NCI-H2227 treated with DMSO at 0.1 percent for 48 hours (cell line): ENCODE data around the gene KLC4.
"Not testable (repeated sequence)": the region's sequence is repeated elsewhere in the genome, so short reads cannot be mapped to it uniquely, and the experiment has no call there.

Experiments
- DNase-seq: peaks from one replicate; lab custom pipeline; 2025; lab: John Stamatoyannopoulos, UW

The KLC4 gene

GRCh38 chr6:43070028-43070632 is 10.7 kb downstream of the KLC4 start:
- DNase-seq: peak; percentile 38

- no peak for DNase-seq
Measured at GRCh38 chr6:43074847-43075669, 15.6 kb downstream of the KLC4 start.

- peak; percentile 67 for DNase-seq
Measured at GRCh38 chr6:43075670-43076463, 16.4 kb downstream of the KLC4 start, which contains the start of gene PTK7. PTK7 (plus strand) TSS chr6:43076314; CDS start chr6:43076489, 175 bp downstream.

DNA sequence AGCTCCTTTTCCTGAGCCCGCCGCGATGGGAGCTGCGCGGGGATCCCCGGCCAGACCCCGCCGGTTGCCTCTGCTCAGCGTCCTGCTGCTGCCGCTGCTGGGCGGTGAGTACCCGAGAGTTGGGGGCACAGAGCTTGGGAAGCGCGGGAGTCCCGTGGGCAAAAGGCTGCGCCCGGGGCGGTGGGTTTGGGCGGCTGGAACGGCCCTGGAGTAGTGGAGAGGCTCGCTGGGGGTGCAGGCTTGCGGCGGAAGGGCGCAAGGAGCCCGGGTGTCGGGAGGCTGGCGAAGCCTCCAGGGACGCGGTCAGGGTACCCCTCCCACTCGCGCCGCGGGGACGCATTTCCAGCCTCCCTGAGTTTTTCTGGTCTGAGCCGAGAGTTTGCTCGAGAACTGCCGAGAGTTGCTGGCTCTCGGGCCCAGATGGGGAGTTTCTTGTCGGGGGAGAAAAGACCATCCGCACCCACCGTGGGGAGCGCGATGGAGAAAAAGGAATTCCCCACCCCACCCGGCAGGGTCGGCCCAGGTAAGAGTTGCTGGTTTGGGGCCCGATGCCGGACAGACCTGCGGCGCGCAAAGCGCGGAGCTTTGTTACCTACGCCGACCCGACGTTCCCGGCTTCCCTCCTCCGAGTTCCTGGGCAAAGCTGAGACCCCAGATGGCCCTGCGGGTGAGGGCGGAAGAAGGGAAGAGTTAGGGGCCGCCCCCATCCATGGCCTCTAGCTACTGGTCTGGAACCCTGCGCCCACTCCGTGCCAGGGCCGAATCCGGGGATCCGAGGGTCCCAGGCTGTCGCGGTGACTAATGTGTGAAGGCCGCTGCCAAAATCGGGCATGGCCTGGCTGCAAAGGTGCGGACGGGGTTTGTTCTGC is 17.3 kb downstream of the KLC4 start:
- no peak for DNase-seq

GRCh38 chr6:43077333-43077809 is 17.9 kb downstream of the KLC4 start:
- DNase-seq: no peak

- DNase-seq: no peak
Measured at GRCh38 chr6:43077981-43078511, 18.6 kb downstream of the KLC4 start.

DNA sequence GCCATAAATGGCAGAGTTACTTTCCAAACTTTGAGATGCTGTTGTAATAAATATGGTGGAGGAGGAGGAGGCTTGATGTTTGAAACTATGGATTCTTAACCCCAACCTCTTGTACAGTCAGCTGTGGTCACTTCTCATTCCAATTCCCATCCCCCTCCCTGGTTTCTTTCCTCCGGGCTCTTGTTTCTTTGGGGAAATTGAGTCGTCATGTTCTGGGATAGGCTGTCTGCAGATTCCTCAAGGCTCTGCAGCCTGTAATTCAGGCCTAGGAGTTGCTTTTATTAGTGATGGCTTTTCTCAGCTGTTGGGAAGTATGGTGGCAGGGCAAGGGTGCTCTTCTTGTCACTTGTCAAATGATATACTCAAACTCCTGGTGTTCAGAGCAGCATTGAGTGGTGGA is 19.3 kb downstream of the KLC4 start:
- DNase-seq: no peak

- no peak for DNase-seq
Measured at GRCh38 chr6:43081043-43081442, 21.6 kb downstream of the KLC4 start.

DNA sequence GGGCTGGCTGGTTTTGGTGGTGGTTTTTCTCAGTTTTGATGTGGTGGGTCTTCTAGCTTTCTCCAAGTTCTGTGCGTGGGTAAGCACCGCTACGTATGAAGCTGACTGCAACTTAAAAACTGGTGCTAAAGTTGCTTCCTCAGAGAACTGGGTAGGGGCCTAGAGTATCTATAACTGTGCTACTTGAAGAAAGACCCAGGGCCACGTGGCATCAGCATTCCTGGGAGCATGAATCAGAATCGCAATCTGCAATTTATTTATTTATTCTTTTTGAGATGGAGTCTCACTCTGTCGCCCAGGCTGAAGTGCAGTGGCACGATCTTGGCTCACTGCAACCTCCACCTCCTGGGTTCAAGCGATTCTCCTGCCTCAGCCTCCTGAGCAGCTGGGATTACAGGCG is 22.5 kb downstream of the KLC4 start:
- not testable (repeated sequence) for DNase-seq

DNA sequence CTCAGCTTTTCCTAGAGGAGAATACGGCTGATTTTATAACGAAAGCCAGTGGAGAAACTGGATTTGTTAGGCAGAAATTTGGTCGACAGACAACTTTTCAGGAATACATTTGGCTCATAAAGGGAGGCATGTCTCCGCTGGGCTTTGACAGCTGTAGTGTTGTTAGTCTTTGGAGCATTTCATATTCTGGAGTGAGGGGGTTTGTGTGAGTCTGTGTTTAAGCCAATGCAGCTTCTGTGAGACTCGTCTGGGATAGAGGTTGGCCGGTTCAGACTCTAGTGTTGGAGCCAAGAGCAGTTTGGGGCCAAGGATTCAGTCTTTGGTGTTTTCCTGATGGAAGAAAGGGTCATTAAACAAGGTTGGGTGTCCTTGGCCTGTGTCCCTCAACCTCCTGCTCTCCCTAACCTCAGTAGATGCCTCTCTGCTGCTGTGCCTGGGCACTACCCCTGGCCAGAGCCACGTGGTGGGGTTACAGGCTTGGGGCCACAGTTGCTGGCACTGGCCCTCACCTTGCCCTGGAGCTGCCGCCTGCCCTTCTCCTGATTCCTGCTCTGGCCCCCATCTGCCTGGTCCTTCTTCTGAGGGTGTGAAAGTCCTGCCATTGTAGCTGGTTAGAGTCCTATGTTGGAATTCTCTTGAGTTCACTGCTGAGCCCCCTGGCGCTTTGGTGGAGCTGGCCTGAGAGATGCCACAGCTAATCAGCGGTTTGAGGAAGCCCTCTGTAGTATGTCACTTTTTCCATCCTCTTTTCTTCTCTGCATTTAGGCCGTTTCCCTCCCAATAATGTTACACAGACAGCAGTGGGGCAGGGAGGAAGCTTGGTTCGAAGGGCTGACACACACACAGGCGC is 23.6 kb downstream of the KLC4 start:
- no peak for DNase-seq

- DNase-seq: no peak
Measured at GRCh38 chr6:43086022-43086658, 26.7 kb downstream of the KLC4 start.

DNA sequence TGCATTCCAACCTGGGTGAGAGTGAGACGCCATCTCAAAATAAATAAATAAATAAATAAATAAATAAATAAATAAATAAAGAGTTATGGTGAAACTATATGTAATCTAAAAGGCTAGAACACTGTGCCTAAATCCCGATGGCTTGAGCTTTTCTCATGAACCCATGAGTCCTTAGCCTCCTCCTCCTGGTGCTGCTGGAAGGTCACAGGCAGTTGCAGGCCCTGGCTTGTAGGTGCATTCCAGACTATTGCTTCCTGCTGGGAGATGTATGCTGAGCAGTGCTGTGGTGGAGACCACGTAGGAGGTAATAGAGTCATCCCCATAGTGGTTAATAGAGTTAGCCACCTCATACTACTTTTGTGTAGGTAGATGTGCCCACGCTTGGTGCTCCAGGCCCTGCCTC is 29.2 kb downstream of the KLC4 start:
- no peak for DNase-seq

GRCh38 chr6:43089467-43089866 is 30.0 kb downstream of the KLC4 start:
- DNase-seq: no peak

GRCh38 chr6:43089874-43090558 is 30.6 kb downstream of the KLC4 start:
- no peak for DNase-seq

DNA sequence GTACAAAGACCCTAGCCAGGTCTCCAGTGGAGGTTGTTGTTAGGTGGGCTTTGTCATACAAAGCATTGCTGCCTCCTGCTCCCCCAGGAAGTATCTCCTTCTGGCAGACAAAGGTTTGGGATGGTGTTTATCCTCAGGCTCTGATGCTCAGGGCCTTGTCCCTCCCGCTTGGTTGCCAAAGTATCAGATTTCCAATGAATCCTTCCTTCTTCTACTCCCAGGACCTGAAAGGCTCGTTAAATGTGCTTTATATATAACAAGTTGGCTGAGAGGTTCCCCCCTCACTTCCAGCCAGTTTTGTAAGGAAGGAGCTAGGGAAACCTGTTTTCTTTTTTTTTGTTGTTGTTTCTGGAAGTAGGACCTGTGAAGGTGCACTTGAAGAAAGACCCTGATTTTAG is 31.1 kb downstream of the KLC4 start:
- no peak for DNase-seq

GRCh38 chr6:43091020-43091419 is 31.6 kb downstream of the KLC4 start:
- no peak for DNase-seq

GRCh38 chr6:43091436-43091991 is 32.1 kb downstream of the KLC4 start:
- DNase-seq: no peak

DNA sequence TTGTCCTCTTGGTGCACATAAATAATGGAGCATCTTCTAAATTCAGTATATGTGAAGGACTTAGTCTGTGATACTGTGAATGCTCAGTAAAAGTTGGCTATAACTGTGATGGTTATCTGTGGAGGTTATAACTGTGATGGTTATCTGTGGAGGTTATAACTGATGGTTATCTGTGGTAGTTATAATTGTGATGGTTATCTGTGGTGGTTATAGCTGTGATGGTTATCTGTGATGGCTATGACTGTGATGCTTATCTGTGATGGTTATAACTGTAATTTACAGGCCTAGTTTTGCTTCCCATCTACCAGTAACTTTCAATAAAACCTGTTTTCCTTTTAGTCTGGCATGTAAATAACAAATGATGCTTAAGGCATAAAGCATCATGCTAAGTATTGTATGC is 33.2 kb downstream of the KLC4 start:
- DNase-seq: no peak
